ENCODE data around the gene PIKFYVE.

The PIKFYVE gene

DNA sequence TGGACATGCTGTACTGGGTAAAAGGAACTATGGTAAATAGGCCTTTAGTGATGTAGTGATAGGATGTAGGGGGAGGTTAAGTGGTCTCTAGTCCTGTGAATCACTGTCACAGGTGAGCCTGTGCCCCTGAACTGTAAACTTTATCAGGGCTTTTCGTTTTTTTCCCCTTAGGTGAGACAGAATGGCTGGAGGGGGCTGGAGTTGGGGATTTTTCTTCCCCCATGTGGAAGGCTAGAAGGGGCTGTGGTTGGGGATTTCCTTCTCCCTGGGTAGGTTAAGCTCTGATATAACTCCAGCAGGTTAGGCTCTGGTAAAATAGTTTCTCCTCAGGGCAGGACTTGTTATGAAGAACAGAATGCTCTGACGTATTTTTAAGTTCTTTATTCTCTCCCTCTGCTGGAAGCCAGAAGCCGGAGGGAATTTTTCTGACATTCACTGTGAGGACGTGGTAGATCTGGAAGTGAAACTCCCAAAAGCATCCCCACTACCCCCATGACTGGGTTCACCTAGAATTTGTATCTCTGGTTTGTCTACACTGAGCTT lies 28.5 kb downstream of the PIKFYVE start:
- Histone ChIP-seq H3K4me3 (ENCODE audit: insufficient read depth, low read length, poor library complexity, severe bottlenecking) (no peak overlapping the region), H4K20me1 (ENCODE audit: low read depth, low read length) (no peaks in the 10 kb centered on the region), H3K79me2 (ENCODE audit: insufficient read depth, low read length) (no peaks in the 10 kb centered on the region), H3K36me3 (ENCODE audit: low read length) (peaks cover 27% of the 10 kb centered on the region), H3K4me2 (ENCODE audit: low read depth, low read length, poor library complexity, severe bottlenecking) (no peak overlapping the region), H3K9me3 (ENCODE audit: insufficient read depth, low read length) (no peaks in the 10 kb centered on the region), H3K27ac (ENCODE audit: low read depth, low read length) (no peak overlapping the region), H3K27me3 (ENCODE audit: low read length) (no peaks in the 10 kb centered on the region), H3K9me2 (replicated peaks; ENCODE audit: insufficient read depth, low read length) (no peaks in the 10 kb centered on the region), H3K9ac (ENCODE audit: low read length) (no peak overlapping the region), H3F3A (ENCODE audit: insufficient read depth) (no peaks in the 10 kb centered on the region; the same call in 1 of the 2 replicates), H2AFZ (ENCODE audit: low read depth, low read length, severe bottlenecking) (no peak overlapping the region)
- no peak for TF ChIP-seq EZH2phosphoT487 (conservative IDR thresholded peaks at IDR 0.05; ENCODE audit: low read length)
- TF ChIP-seq, protein P1, sequence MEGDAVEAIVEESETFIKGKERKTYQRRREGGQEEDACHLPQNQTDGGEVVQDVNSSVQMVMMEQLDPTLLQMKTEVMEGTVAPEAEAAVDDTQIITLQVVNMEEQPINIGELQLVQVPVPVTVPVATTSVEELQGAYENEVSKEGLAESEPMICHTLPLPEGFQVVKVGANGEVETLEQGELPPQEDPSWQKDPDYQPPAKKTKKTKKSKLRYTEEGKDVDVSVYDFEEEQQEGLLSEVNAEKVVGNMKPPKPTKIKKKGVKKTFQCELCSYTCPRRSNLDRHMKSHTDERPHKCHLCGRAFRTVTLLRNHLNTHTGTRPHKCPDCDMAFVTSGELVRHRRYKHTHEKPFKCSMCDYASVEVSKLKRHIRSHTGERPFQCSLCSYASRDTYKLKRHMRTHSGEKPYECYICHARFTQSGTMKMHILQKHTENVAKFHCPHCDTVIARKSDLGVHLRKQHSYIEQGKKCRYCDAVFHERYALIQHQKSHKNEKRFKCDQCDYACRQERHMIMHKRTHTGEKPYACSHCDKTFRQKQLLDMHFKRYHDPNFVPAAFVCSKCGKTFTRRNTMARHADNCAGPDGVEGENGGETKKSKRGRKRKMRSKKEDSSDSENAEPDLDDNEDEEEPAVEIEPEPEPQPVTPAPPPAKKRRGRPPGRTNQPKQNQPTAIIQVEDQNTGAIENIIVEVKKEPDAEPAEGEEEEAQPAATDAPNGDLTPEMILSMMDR (IDR thresholded peaks at IDR 0.05; ENCODE audit: insufficient read depth, low read length, poor library complexity, severe bottlenecking) = no peak

DNA sequence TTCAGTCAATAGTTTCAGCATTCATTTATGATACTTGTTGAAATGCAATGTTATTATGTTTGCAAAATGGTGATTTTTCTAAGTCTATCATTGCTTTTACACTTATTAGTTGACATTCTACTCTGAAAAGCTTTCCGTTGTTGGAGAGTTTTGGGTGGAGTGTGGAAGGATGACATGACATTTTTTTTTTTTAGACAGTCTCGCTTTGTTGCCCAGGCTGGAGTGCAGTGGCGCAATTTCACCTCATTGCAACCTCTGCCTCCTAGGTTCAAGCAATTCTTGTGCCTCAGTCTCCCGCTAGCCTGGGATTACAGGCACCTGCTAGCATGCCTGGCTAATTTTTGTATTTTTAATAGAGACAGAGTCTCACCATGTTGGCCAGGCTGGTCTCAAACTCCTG lies 29.8 kb downstream of the PIKFYVE start:
- H2AFZ ChIP-seq (ENCODE audit: low read depth, low read length, severe bottlenecking) = no peak overlapping the region
- H3F3A ChIP-seq (ENCODE audit: insufficient read depth) = no peaks in the 10 kb centered on the region; the same call in 1 of the 2 replicates
- no peaks in the 10 kb centered on the region for H3K79me2 ChIP-seq (ENCODE audit: insufficient read depth, low read length)
- H3K27ac ChIP-seq (ENCODE audit: low read depth, low read length) = no peak overlapping the region
- H3K27me3 ChIP-seq (ENCODE audit: low read length) = no peaks in the 10 kb centered on the region
- TF ChIP-seq EZH2phosphoT487 (conservative IDR thresholded peaks at IDR 0.05; ENCODE audit: low read length) = no peak
- TF ChIP-seq, protein P1 (IDR thresholded peaks at IDR 0.05; ENCODE audit: insufficient read depth, low read length, poor library complexity, severe bottlenecking) = no peak
- no peak overlapping the region for H3K4me3 ChIP-seq (ENCODE audit: insufficient read depth, low read length, poor library complexity, severe bottlenecking)
- no peaks in the 10 kb centered on the region for H4K20me1 ChIP-seq (ENCODE audit: low read depth, low read length)
- H3K36me3 ChIP-seq (ENCODE audit: low read length) = peaks cover 23% of the 10 kb centered on the region; the same call in 1 of the 2 replicates
- no peak overlapping the region for H3K9ac ChIP-seq (ENCODE audit: low read length)
- no peaks in the 10 kb centered on the region for H3K9me3 ChIP-seq (ENCODE audit: insufficient read depth, low read length)
- H3K9me2 ChIP-seq (replicated peaks; ENCODE audit: insufficient read depth, low read length) = no peaks in the 10 kb centered on the region
- H3K4me2 ChIP-seq (ENCODE audit: low read depth, low read length, poor library complexity, severe bottlenecking) = no peak overlapping the region

DNA sequence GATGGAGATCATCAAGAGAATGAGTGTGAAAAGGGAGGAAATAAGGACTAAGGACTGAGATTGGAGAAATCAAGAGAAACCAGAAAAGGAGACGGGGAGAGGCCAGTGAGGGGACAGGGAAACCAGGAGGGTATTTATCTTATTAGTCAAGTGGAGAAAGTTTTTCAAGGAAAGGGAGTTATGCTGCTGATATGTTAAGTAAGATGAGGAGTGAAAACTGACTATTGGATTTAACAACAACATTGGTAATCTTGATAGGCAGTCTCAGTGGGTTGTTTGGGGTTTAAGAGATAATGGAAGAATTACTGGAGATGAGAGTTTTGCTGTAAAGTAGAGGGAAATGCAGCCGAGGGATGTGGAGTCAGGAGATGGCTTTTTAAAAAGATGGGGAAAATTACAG lies 30.6 kb downstream of the PIKFYVE start:
- Histone ChIP-seq H3K79me2 (ENCODE audit: insufficient read depth, low read length) (no peaks in the 10 kb centered on the region), H3K4me3 (ENCODE audit: insufficient read depth, low read length, poor library complexity, severe bottlenecking) (no peak overlapping the region), H3K9me2 (replicated peaks; ENCODE audit: insufficient read depth, low read length) (no peaks in the 10 kb centered on the region), H3F3A (ENCODE audit: insufficient read depth) (no peaks in the 10 kb centered on the region; the same call in 1 of the 2 replicates), H4K20me1 (ENCODE audit: low read depth, low read length) (no peaks in the 10 kb centered on the region), H3K36me3 (ENCODE audit: low read length) (peaks cover 24% of the 10 kb centered on the region; the same call in 1 of the 2 replicates), H3K27me3 (ENCODE audit: low read length) (no peaks in the 10 kb centered on the region), H2AFZ (ENCODE audit: low read depth, low read length, severe bottlenecking) (no peak overlapping the region), H3K4me2 (ENCODE audit: low read depth, low read length, poor library complexity, severe bottlenecking) (no peak overlapping the region), H3K9me3 (ENCODE audit: insufficient read depth, low read length) (no peaks in the 10 kb centered on the region), H3K9ac (ENCODE audit: low read length) (no peak overlapping the region), H3K27ac (ENCODE audit: low read depth, low read length) (no peak overlapping the region)
- no peak for TF ChIP-seq EZH2phosphoT487 (conservative IDR thresholded peaks at IDR 0.05; ENCODE audit: low read length)
- TF ChIP-seq, protein P1 (IDR thresholded peaks at IDR 0.05; ENCODE audit: insufficient read depth, low read length, poor library complexity, severe bottlenecking) = no peak
